Nephron (organoid): ENCODE data around the gene ADCY4.
A peak's percentile ranks its signal among the peaks of the same experiment; 100 is the strongest.
"Not testable (repeated sequence)": the region's sequence is repeated elsewhere in the genome, so short reads cannot be mapped to it uniquely, and the experiment has no call there.

Experiments
- H3K27ac Mint-ChIP-seq, 3 experiments: 2 replicates each; pipeline ENCODE4 v1.8.0; 2020; ENCODE audit warnings: mixed read lengths in 3 of 3, mild to moderate bottlenecking in 2 of 3, moderate library complexity in 1 of 3
- H3K27me3 Mint-ChIP-seq: 2 replicates; pipeline ENCODE4 v1.8.0; 2021; ENCODE audit warnings: low read depth, mild to moderate bottlenecking, moderate library complexity, mixed read lengths
- H3K36me3 Mint-ChIP-seq: 2 replicates; pipeline ENCODE4 v1.8.0; 2020; ENCODE audit warnings: low read depth, mixed read lengths
- H3K4me1 Mint-ChIP-seq: 2 replicates; pipeline ENCODE4 v1.8.0; 2020; ENCODE audit warnings: mixed read lengths
- H3K4me3 Mint-ChIP-seq, 3 experiments: 2 replicates each; pipeline ENCODE4 v1.8.0; 2020; ENCODE audit warnings: mild to moderate bottlenecking in 3 of 3, mixed read lengths in 3 of 3, moderate library complexity in 2 of 3
- H3K9me3 Mint-ChIP-seq: 2 replicates; pipeline ENCODE4 v1.8.0; 2020; ENCODE audit warnings: mixed read lengths
- CTCF ChIP-seq, 3 experiments: fragments of 200-600 bp; sonication (generic); IDR thresholded peaks; one replicate each; pipeline ENCODE4 v1.5.0; 2021; ENCODE audit warnings: antibody characterized with exemption in 3 of 3; ENCODE audit not compliant: unreplicated experiment in 3 of 3

The ADCY4 gene

GRCh38 chr14:24372701-24373416, 38.0 kb upstream of the ADCY4 start:
- peak overlapping the region in 2 of 3 experiments; percentile 57 to 87 for H3K4me3 Mint-ChIP-seq
- no peaks in the 10 kb centered on the region for H3K27me3 Mint-ChIP-seq
- TF ChIP-seq CTCF (IDR thresholded peaks at IDR 0.05; ENCODE audit: unreplicated experiment in 3 of 3) = no peak
- peaks cover 39% of the 10 kb centered on the region for H3K4me1 Mint-ChIP-seq
- peaks cover 53% of the 10 kb centered on the region for H3K36me3 Mint-ChIP-seq
- H3K27ac Mint-ChIP-seq = peak overlapping the region; percentile 73 to 96 (median 89)
- H3K9me3 Mint-ChIP-seq = no peaks in the 10 kb centered on the region

- peaks cover 46% of the 10 kb centered on the region for H3K36me3 Mint-ChIP-seq
- not testable (repeated sequence) for H3K9me3 Mint-ChIP-seq, H3K27me3 Mint-ChIP-seq
- peaks cover 43% of the 10 kb centered on the region for H3K4me1 Mint-ChIP-seq
- peak overlapping the region; percentile 72 to 87 (median 83) for H3K4me3 Mint-ChIP-seq
- H3K27ac Mint-ChIP-seq = peak overlapping the region; percentile 73 to 96 (median 89)
Observed at GRCh38 chr14:24371605-24372004, 36.7 kb upstream of the ADCY4 start.

GRCh38 chr14:24370748-24371147, 35.9 kb upstream of the ADCY4 start:
- peaks cover 44% of the 10 kb centered on the region for H3K36me3 Mint-ChIP-seq
- H3K27me3 Mint-ChIP-seq = no peaks in the 10 kb centered on the region
- H3K4me3 Mint-ChIP-seq = peak overlapping the region; percentile 72 to 87 (median 83)
- no peak for TF ChIP-seq CTCF (IDR thresholded peaks at IDR 0.05; ENCODE audit: unreplicated experiment in 3 of 3)
- peaks cover 48% of the 10 kb centered on the region for H3K4me1 Mint-ChIP-seq
- peak overlapping the region; percentile 73 to 96 (median 89) for H3K27ac Mint-ChIP-seq
- H3K9me3 Mint-ChIP-seq = no peaks in the 10 kb centered on the region

- Mint-ChIP-seq H3K27me3 (no peaks in the 10 kb centered on the region), H3K36me3 (peaks cover 40% of the 10 kb centered on the region), H3K27ac (peak overlapping the region; percentile 73 to 96 (median 89))
Observed at GRCh38 chr14:24369907-24370687, 35.2 kb upstream of the ADCY4 start.

GRCh38 chr14:24369463-24369862, 34.6 kb upstream of the ADCY4 start:
- Mint-ChIP-seq H3K4me3 (peak overlapping the region; percentile 86 to 89 (median 87)), H3K9me3 (no peaks in the 10 kb centered on the region), H3K27ac (peak overlapping the region; percentile 82 to 100 (median 99)), H3K27me3 (no peaks in the 10 kb centered on the region), H3K36me3 (peaks cover 33% of the 10 kb centered on the region), H3K4me1 (peaks cover 55% of the 10 kb centered on the region)
- no peak for TF ChIP-seq CTCF (IDR thresholded peaks at IDR 0.05; ENCODE audit: unreplicated experiment in 3 of 3)

More at GRCh38 chr14:24369907-24370687, 35.2 kb upstream of the ADCY4 start:
- TF ChIP-seq CTCF (IDR thresholded peaks at IDR 0.05; ENCODE audit: unreplicated experiment in 3 of 3) = no peak
- Mint-ChIP-seq H3K4me1 (peaks cover 54% of the 10 kb centered on the region), H3K9me3 (no peaks in the 10 kb centered on the region), H3K4me3 (peak overlapping the region; percentile 72 to 87 (median 83))

GRCh38 chr14:24368562-24369252, 33.8 kb upstream of the ADCY4 start:
- Mint-ChIP-seq H3K27me3 (no peaks in the 10 kb centered on the region), H3K4me3 (peak overlapping the region; percentile 89 to 95 (median 92)), H3K27ac (peak overlapping the region; percentile 82 to 100 (median 99)), H3K9me3 (no peaks in the 10 kb centered on the region), H3K36me3 (peaks cover 26% of the 10 kb centered on the region), H3K4me1 (peaks cover 52% of the 10 kb centered on the region)
- no peak for TF ChIP-seq CTCF (IDR thresholded peaks at IDR 0.05; ENCODE audit: unreplicated experiment in 3 of 3)
